AG09309 (cell line): ENCODE measurements around the gene GYS1.
"Not testable (repeated sequence)": the region's sequence is repeated elsewhere in the genome, so short reads cannot be mapped to it uniquely, and the experiment has no call there.

Experiments used
- DNase-seq: peaks from one replicate; pipeline ENCODE4 v3.0.0-alpha.2; 2010; ENCODE audit warnings: low read depth
- H3K4me3 ChIP-seq: 2 replicates; pipeline ENCODE4 v1.5.1; 2011; ENCODE audit warnings: mild to moderate bottlenecking, low read depth, low read length, moderate library complexity; ENCODE audit not compliant: control insufficient read depth
- TF ChIP-seq, protein P1 (sequence below): IDR thresholded peaks from 2 replicates; pipeline ENCODE4 v1.5.1; 2011; ENCODE audit warnings: mild to moderate bottlenecking, low read depth, low read length, inconsistent platforms; ENCODE audit not compliant: insufficient read depth, control insufficient read depth; ENCODE audit errors: missing control alignments

GYS1 gene

DNA sequence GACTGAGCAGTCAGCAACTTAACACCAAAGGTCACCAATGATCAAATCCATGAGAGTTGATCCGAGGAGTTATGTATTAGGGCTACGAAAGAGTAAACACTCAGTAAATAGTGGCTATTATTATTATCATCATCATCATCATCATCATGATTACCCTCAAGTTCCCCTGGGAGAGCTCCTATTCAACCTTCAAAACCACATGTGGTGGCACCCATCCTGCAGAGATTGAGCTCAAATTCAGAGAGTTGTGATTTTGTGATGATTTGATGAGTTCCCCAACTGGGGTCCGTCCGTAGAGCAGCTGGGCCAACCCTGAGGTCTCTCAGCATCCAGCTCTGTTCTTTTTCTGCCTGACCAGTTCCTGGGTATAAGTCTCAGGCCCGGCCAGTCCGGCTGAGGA lies 32.0 kb upstream of the GYS1 start:
- H3K4me3 ChIP-seq, DNase-seq: not testable (repeated sequence)

DNA sequence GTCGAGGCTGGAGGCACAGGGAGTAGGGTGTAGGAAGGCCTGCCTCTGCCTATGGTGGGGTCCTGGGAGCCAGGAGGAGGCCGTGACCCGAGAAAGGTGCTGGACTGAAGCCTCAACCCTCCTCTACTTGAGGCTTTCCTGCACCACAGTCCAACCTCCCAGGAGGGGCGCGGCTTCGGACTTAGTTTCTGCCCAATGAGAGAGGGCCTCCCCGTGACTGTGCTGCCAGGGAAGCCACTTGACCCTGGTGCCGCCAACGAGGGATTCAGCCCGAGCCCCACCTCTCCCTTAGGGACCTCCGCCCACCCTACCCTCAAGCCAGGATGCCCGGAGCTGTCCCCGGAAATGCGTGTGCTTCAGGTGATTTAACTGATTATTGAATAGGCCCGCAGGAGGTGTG lies 31.1 kb upstream of the GYS1 start, which contains the start of gene CGB3:
TSS of gene CGB3 (minus strand) at position 101 of the 400 bp plus-strand sequence. CDS start 362 bp downstream, outside the sequence.
- DNase-seq, H3K4me3 ChIP-seq: not testable (repeated sequence)

DNA sequence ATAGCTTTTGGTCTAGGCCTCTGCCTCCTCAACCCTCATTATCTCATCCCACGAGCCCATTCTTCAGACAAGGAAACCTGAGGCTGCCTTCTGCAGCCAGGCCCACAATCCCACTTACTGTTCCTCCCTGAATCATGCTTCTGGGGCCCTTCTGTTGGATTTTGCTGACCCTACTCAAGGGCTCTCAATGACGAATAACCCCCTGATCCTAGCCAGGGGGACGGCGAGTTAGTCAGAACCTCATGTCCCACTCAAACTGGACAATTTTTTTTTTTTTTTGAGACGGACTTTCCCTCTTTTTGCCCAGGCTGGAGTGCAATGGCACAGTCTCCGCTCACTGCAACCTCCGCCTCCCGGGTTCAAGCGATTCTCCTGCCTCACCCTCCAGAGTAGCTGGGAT lies 29.0 kb upstream of the GYS1 start:
- H3K4me3 ChIP-seq = no peak overlapping the region
- TF ChIP-seq, protein P1, sequence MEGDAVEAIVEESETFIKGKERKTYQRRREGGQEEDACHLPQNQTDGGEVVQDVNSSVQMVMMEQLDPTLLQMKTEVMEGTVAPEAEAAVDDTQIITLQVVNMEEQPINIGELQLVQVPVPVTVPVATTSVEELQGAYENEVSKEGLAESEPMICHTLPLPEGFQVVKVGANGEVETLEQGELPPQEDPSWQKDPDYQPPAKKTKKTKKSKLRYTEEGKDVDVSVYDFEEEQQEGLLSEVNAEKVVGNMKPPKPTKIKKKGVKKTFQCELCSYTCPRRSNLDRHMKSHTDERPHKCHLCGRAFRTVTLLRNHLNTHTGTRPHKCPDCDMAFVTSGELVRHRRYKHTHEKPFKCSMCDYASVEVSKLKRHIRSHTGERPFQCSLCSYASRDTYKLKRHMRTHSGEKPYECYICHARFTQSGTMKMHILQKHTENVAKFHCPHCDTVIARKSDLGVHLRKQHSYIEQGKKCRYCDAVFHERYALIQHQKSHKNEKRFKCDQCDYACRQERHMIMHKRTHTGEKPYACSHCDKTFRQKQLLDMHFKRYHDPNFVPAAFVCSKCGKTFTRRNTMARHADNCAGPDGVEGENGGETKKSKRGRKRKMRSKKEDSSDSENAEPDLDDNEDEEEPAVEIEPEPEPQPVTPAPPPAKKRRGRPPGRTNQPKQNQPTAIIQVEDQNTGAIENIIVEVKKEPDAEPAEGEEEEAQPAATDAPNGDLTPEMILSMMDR = no peak
- DNase-seq = no peak

DNA sequence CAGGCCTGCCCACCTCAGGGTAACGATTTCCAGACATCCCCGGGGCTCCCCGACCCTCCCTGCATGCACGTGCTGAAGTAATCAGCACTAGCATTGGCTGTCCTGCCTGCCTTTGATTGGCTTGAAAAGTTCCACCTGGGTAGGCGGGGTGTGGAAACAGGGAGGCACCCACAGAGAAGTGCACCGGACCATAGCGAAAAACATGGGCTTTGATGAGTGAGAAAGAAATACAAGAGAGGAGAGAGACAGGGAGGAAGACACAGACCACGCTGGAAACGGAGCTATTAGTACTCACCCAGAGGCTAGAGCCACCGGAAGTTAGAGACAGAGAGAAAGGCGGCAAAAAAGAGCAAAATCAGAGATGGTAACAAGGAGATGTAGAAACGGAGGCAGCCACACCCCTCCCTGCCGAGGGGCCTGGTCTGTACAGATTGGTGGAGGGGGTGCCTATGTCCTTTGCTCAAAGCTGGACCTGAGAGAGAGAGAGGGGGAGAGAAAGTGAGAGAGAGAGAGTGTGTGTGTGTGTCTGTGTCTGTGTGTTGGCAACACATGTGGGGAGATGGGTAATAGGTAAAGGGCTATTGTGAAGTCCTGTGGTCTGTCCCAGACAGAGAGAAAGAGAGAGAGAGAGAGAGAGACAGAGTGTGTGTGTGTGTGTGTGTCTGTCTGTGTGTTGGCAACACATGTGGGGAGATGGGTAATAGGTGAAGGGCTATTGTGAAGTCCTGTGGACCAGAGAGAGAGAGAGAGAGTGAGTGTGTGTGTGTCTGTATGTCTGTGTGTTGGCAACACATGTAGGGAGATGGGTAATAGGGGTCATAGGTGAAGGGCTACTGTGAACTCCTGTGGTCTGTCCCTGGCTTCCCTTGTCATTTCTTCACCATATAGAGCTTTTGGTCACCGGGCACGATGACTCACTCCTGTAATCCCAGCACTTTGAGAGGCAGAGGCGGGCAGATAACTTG lies 28.1 kb upstream of the GYS1 start:
- TF ChIP-seq, protein P1 = no peak
- H3K4me3 ChIP-seq = no peak overlapping the region
- DNase-seq = no peak

DNA sequence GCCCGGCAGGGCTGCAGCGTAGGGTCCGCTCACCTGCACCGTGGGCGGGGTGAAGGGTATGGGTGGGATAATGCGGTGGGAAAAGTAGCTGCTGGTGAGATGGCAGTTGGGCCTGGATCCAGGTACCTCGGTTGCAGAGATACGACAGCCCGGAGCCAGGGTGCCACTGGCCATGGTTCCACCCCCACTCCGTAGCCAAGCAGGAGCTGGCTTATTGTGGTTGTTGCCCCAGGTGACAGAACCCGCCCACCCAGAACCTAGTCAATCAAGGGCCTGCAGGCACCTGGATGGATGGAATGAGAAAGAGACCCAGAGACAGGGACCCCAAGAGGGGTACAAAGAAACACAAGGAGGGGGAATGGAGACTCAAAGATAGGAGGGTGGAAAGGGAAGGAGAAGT lies 27.2 kb upstream of the GYS1 start:
- H3K4me3 ChIP-seq = no peak overlapping the region
- DNase-seq = no peak
- TF ChIP-seq, protein P1 = no peak

DNA sequence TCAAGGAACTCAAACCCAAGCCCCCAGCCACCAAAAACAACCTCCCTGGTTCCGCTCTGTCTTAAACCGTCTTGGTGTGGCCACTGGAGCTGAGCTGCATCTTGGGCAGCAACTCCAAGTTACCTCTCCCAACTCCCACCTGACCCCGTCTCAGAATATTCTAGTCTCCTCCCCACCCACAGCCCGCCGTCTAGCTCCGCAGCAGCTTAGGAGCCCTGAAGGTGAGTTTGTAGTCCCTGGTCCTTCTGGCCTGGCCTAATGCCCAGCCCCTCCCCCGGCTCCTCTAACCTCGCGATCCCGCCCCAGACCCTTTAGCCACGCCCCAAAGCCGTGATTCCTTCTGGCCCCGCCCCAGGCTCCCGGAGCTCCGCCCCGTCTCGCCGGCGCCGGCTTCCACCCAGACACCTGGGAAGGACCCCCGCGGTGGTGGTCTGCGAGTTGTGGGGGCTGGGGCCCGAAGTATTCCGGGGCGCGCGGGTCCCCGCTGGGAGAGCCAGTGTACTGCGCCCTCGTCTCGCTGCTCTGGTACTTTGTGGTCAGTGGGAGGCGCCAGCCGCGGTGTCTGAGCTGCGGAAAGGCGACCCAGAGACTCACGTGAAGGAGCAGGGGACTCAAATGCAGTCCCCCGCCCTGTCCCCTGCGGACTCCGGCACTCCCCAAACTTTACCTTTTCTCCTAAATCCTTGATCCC lies 26.3 kb upstream of the GYS1 start:
- TF ChIP-seq, protein P1 = no peak
- DNase-seq = no peak
- peak overlapping the region; percentile 39 for H3K4me3 ChIP-seq

DNA sequence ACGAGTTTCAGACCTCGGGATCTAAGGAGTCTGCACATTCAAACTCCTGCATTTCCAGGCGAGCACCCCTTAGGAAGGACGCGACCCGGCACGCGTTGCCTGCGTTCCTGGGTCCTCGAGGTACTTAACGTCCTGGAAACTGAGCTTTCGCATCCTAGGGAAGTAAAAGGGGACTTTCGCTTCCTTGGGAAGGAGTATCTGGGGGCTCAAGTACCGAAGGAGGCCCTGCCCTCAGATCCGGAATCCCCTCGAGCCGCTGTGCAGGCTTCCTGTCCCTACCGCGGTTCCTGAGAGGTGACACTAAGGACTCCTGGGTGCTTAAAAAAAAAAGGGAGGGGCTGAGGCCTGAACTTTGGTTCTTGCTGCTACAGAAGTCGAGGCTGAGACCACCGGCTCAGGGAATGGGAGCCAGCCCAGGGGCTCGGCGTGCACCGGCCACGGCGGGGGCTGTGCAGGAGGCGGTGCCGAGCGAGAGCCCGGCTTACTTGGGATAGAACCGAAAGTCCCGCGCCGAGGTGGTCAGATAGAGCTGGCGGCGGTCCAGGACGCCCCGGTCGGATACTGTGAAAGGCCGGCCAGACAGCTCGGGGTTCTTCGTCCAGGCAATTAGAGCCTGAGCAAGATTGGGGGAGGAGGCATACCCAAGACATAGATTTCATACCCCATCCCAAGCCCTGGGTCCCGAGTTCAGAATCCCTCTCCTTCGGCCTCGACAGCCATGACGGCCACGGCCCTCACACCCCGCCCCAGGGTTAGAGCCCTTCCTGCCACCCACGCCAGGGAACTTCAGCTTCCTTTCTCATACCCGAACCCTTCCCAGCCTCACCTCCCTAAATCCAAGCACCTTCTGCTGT lies 25.5 kb upstream of the GYS1 start:
- not testable (repeated sequence) for DNase-seq
- peak overlapping the region; percentile 39 for H3K4me3 ChIP-seq
